GM21737 (cell line): ENCODE results near the gene CBX2.

Experiments used
- ATAC-seq: cut with Tn5 transposase; IDR thresholded peaks from one replicate; pipeline ENCODE4 v1.9.1; 2021; ENCODE audit warnings: mild to moderate bottlenecking, moderate library complexity; ENCODE audit not compliant: unreplicated experiment

Gene CBX2

GRCh38 chr17:79811011-79811867 is 33.3 kb downstream of the CBX2 start:
- ATAC-seq: no peak

GRCh38 chr17:79811868-79812352 is 34.0 kb downstream of the CBX2 start:
- no peak for ATAC-seq

GRCh38 chr17:79812353-79813258 is 34.7 kb downstream of the CBX2 start:
- ATAC-seq: no peak

- ATAC-seq: no peak
Measured at GRCh38 chr17:79813297-79814126, 35.6 kb downstream of the CBX2 start.

- no peak for ATAC-seq
Measured at GRCh38 chr17:79814127-79814973, 36.4 kb downstream of the CBX2 start.

GRCh38 chr17:79814974-79815835 is 37.3 kb downstream of the CBX2 start:
- no peak for ATAC-seq

- no peak for ATAC-seq
Measured at GRCh38 chr17:79815836-79816461, 38.0 kb downstream of the CBX2 start.

- ATAC-seq: no peak
Measured at GRCh38 chr17:79818026-79818758, 40.2 kb downstream of the CBX2 start.

GRCh38 chr17:79819085-79819484 is 41.1 kb downstream of the CBX2 start:
- no peak for ATAC-seq

GRCh38 chr17:79819534-79820276 is 41.8 kb downstream of the CBX2 start:
- no peak for ATAC-seq

GRCh38 chr17:79820959-79821330 is 43.0 kb downstream of the CBX2 start:
- no peak for ATAC-seq

GRCh38 chr17:79821331-79822095 is 43.6 kb downstream of the CBX2 start:
- ATAC-seq: no peak

- no peak for ATAC-seq
Measured at GRCh38 chr17:79822583-79823124, 44.7 kb downstream of the CBX2 start.

- ATAC-seq: no peak
Measured at GRCh38 chr17:79824234-79824633, 46.3 kb downstream of the CBX2 start.

- ATAC-seq: no peak
Measured at GRCh38 chr17:79824893-79825579, 47.1 kb downstream of the CBX2 start.

GRCh38 chr17:79825580-79825921 is 47.6 kb downstream of the CBX2 start:
- ATAC-seq: no peak
